SW480 (cell line): ENCODE data around the gene DNAH7.
"Not testable (repeated sequence)": the region's sequence is repeated elsewhere in the genome, so short reads cannot be mapped to it uniquely, and the experiment has no call there.

Experiments used
- DNase-seq: peaks from one replicate; pipeline ENCODE4 v3.0.0-alpha.2; 2016; ENCODE audit warnings: low spot score

Gene DNAH7

DNA sequence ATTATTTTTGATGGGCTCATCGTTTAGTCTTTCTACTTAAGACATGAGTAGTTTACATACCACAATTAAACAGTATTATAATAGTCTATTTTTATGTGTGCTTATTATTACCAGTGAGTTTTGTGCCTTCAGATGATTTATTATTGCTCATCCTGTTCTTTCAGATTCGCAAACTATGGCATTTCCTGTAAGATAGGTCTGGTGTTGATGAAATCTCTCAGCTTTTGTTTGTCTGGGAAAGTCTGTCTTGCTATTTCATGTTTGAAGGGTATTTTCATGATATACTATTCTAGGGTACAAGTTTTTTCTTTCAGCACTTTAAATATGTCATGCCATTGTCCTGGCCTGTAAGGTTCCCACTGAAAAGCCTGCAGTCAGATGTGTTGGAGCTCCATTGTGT is 101.3 kb downstream of the DNAH7 start:
- no peak for DNase-seq

DNA sequence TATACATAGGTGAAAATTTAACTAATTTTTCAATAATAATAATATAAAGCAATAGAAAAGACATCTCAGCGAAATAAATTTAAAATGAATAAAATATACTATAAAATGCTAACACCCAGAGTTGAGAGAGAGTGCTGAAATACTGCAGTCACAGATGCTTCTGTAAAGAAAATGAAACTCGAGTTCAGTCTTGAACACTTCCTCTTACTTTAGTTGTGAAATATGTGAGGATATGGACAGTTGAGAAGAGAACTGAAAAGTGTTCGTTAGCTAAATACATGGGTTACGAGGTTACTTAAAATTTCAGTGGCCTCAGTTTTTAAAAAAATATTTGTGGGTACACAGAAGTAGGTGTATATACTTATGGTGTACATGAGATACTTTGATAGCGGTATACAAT is 106.8 kb downstream of the DNAH7 start:
- DNase-seq = no peak

DNA sequence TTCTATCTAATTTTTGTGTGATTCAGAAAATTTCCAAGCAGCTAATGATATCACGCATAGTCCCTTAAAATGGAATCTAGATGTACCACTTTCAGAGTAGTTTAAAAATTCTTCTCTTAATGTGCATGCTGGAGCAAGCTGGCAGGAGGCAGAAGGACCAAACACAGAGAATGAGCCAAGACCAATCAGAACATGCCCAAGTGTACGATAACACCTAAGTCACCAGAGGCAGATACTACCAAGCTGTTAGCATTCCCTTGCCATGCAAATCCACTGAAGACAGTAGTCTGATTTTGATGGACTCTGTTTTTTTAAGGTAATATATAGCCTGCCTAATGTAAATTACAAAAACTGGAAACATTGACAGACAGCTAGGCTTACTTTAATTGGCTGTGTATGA is 109.3 kb downstream of the DNAH7 start:
- DNase-seq = no peak

DNA sequence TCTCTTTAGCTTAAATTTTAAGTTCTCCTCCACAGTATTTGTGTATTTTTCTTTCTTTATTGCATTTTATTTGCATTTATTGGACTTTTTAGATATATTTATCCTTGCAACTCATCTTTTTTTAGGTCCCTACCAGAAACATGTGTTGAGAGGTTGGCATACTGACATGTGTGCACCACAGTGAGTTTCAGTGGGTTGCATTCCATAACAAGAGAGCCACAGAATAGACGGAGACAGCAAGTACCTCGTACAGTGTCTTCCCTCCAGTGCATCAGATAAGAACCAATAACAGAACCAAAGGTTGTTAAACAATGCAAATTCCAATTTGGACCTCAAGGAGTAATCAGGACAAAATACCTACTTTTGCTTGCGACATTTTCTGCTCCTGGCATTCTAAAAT is 111.9 kb downstream of the DNAH7 start:
- DNase-seq = no peak

DNA sequence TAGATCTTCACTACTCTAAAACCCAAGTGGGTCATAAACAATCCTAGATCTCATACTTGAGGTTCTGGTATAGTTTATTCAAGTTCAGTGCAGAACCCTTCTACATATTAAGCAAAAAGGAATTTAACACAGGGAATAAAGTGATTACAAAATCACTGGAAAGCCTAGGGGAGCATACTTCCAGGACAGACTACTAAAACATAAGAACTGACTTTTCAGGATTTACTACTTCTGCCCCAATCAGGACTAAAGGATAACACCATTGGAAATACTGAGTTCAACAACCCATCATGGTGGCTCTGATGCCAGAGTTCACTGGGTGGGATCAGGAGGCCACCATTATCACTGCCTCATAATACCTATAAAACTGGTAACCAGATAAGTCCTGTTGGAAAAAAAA is 123.6 kb downstream of the DNAH7 start:
- no peak for DNase-seq

DNA sequence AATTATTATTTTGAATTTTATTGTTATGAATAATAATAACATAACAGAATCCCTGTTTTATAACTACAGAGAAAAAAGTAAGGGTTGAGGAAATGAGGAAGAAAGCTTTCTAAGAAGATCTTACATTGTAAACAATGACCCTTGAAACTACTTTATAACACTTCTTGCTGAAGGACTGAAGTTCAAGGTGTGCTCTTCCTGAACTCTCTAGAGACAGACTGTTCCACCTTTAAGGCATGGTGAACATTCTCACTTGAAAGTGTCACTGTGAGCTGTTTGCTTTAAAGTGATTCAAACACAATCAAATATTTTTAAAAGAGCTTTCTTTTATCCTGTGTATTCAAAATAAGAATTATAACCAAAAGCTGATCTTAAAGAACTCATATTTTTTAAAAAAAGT is 131.5 kb downstream of the DNAH7 start:
- DNase-seq = no peak

DNA sequence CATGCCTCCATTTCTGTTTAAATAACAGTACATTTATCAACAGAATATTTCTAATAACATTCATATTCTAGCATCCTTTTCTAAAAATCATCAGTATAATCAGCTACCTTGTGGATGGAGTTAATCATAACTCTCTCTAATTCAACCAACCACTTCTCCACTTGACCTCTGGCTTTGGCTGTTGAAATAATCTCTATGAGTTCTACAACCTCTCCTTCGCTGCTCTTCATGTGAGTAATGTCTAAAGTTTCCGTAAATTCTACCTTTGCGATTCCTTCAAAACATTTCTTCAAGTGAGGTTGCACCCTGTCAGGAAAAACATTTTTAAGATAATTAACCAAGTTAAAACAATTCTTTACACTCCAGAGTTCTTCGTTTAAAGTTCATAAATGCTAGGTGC is 134.2 kb downstream of the DNAH7 start:
- no peak for DNase-seq

DNA sequence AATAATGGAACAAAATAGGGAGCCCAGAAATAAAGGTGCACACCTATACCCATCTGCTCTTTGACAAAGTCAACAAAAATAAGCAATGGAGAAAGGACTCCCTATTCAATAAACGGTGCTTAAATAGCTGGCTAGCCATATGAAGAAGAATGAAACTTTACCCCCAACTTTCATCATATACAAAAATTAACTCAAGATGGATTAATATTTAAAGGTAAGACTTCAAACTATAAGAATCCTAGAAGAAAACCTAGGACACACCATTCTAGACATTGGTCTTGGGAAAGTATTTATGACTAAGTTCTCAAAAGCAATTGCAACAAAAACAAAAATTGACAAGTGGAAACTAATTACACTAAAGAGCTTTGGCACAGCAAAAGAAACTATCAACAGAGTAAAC is 139.1 kb downstream of the DNAH7 start:
- no peak for DNase-seq

DNA sequence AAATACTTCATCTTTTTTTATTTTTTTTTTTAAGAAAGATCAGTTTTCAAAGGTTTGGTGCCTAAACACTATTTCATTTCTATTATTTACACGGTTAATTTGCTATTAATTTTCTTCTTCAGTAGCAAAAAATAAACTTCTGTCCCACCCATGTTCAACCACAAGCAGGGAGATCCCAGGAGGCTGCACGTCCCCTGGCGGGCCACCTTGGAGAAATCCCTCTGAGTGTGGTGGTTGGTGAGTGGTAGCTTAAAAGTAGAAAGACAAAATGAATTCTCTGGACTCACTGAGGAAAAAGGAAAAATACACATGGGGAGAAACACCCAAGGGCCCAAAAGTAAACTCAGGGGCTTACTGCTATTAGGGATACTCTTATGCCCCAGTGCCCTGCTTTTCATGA is 143.5 kb downstream of the DNAH7 start:
- DNase-seq = no peak

DNA sequence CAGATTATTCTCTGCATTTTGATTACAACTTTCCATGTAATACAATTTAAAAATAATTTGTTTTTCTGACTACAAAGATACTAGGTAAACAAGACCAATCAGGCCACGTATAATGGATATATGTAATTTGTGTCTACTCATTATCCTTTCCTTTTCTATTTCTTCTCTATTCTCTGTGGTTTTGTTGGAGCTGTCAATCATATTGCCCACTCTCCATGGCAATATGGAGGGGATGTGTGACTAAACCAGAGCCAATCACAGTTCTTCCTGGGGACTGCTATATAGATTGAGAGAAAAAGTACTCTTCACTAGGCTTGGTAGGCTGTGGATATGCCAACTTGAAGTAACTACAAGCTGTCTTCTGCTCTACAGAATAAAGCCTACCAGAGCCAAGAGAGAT is 144.7 kb downstream of the DNAH7 start:
- DNase-seq = no peak

DNA sequence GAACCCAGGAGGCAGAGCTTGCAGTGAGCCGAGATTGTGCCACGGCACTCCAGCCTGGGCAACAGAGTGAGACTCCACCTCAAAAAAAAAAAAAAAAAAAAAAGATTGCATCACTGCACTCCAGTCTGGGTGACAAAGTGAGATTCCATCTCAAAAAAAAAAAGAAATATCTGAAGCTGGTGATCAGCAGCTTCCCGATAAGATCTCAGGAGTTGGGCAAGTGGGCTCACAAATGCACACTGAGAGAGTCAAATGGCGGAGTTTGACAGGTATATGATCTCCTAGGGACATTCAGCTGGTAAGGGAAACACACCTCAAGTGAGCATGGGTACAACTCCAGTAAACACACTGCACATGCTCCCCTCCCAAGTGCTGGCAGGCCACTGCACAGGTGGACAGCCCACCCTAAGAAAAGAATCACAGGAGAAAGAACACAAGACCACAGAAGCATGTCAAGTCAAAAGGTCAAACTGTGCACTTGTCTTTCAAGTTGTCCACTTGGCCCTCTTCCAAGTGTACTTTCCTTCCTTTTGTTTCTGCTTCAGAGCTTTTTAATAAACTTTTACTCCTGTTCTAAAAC is 151.5 kb downstream of the DNAH7 start:
- DNase-seq = not testable (repeated sequence)

DNA sequence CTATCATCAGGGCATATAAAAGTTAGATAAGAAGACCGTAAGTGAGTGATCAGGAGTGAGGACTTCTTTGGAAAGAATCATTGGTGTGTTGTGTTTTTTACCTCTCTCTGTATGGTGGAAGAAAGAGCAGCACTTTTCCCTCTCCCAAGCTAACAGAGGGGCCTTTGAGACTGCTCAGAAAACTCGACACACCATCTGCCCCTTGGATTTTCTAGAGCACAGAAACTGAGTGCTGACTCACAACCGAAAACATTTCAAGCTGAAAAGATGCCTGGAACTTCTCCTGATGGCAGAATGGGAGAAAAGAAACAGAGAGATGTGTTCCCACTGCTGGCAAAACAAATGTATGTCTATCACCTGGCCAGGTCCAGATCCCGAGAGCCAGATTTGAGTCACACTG is 156.6 kb downstream of the DNAH7 start:
- DNase-seq = no peak

DNA sequence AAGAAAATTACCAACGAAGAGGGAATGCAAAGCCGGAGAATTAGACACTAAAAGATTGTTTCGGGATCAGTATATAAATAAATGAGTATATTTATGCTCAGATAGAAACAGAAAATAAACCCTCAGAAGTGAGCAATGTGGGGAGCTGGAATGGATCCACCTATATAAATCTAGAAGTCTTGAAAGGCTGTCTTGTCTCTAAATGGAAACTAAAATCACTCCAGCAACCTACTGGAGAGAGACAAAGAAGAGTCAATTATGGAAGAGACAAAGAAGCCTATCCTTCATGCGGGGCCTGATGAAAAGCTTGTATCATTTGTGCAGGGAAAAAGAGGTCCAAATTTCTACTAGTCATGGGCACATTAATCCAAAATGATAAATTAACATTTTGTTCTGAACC is 158.1 kb downstream of the DNAH7 start:
- no peak for DNase-seq

DNA sequence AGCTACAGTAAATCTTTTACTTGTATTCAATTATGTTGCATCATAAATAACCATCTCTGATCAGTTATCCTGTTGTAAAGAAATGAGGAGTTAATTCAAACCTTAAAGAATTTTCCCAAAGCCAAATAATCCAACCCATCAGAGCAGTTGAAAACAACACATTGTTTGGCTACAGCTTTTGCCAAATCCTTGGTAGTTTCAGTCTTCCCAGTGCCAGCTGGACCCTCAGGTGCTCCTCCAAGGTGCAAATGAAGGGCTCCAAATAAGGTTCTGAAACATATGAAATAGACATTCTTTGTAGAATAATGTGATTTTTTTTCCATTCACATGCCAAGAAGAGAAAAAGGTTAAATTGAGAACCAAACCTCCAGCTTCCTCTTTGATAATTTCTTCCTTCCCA is 158.7 kb downstream of the DNAH7 start:
- DNase-seq = no peak

DNA sequence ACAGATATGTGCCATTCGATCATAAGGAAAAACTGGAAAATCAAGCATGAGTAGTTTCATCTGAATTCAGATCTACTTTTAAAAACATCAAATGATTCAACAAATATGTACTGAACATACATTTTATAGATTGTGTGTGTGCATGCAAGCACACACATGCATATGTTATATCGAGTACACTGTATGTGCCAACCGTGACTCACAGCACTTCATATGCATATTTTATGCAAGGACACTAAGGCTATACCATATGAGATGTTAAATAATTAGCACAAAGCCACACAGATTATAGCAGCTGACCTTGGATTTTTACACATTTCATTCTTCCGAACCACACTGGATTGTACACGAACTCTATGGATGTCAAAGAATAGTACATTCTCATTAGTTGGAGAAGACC is 161.2 kb downstream of the DNAH7 start:
- no peak for DNase-seq

DNA sequence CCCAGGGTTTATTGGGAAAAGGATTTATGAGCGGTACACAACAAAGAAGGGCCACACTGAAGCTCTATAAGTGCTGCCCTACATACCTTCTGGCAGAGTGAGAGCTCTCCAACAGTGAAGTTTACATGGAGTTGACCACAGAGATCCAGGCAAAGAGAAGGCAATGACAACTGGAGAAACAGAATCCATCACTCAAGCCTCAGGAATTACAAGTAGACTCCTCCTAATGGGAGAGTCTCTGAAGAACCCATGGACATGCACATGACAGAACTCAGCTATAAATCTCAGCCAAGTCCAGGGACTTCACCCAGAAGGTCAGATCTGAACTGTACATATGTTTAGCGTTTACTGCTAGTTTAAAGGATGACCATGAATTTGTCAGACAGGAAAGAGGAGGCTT is 164.7 kb downstream of the DNAH7 start:
- DNase-seq = no peak

DNA sequence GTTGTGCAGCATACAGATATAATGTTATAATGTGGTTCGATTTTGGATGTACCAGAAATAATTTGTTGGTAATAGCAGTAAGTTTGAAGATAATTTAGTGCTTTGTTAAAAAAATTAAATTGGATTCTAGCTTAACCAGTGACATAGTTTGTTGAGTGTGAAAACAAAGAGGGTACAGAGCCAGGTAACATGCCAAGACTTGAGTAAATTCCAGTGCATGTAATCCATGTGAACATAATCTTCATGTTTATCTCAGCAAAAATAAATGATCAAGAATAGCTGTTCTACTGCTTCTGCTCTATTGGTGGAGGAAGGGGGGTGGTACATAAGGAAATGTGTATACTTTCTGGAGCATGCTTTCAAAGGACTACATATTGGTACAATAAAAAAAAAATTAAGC is 165.8 kb downstream of the DNAH7 start:
- DNase-seq = no peak

DNA sequence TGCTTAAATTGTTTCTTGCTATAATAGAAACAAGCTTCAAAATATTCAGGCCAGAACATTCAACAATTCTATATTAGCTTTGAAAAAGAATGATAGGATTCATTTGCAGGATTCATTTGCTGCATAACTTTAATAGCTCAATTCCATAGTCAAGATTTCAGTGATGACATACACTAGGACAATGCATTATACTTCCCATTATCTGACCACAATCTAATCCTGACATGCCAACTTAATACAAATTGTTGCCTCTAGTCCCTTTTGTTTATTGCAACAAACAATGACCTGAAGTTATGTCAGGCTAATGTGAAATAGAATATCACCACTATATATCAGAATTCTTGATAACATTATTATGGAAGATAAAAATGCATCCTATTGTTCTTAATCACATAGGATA is 169.4 kb downstream of the DNAH7 start:
- no peak for DNase-seq

DNA sequence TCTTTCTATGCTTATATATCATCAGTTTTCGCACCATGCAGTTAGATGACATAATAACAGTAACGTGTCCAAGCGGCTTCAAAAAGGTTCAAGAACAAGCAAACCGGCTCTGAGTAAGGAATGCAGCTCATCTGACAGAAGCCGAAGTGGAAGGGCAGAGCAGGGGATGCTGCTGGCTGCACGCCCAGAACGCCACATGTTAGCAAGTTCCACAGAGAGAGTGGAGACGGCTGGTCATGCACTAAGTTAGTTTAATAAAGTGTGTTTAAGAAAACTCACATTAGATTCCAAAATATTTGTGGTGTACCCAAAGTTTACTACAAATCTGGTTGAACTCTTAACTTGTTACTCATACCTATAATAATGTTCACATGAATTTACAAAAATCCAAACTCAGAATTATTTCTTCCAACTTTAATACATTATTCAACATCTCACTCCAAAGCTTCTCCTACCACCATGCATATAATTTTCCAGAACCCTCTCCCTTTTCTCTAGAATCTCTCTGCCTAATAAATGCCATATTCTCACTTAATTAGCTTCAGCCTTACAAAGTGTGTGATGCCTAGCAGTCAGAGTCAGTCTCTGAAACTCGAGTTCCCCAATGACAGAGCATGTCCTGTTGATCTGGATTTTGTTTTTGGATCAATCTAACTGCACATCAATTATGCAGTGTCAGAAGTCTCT is 170.0 kb downstream of the DNAH7 start:
- no peak for DNase-seq

DNA sequence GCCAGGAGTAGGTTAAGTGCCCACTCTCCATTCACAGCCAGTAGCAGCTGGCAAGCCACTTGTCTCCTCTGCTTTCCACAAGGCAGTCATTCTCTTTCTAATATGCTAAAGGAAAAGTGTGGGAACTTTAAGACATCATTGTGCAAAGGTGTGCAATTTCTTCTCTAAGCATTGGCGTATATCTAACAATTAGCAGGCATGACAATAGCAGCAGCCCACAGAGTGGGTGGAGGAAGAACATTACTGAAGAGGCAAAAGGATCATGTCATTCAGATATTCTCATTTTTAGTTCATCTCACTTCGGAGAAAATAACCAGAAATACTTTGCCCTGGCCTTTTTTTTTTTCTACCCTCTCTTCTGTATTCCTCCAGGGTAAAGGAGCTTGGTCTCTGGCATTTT is 177.6 kb downstream of the DNAH7 start:
- DNase-seq = no peak

DNA sequence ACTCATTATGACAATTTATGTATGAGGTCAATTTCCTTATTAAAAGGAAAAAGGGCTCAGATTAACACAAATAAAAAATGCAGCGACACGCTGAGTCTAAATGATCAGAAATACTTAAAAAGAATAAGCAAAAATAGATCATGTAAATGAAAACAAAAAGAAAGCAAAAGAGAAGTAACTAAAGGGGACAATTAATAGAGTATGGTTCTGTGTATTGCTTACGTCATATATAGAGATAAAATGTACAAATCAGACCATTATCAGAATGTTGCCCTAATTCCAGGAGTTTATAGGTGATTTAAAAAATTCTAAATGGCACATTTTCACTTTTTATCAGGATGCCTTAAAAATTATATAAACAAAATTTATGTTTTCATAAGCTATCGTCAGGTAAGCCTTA is 189.5 kb downstream of the DNAH7 start:
- no peak for DNase-seq

DNA sequence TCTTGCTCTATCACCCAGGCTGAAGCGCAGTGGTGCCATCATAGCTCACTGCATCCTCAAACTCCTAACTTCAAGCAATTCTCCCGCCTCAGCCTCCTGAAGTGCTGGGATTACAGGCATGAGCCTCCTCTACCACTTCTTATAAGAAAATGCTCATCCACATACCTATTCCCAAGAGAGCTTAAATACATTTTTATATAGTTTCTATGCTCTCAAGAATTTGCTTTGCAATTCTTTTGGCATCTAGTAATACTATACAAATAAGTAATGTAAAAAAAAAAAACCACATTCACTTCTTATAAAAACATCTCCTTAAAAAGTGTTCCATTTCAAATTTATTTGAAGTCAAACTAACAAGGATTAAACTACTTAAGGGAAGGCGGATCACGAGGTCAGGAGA is 197.3 kb downstream of the DNAH7 start:
- DNase-seq = no peak

DNA sequence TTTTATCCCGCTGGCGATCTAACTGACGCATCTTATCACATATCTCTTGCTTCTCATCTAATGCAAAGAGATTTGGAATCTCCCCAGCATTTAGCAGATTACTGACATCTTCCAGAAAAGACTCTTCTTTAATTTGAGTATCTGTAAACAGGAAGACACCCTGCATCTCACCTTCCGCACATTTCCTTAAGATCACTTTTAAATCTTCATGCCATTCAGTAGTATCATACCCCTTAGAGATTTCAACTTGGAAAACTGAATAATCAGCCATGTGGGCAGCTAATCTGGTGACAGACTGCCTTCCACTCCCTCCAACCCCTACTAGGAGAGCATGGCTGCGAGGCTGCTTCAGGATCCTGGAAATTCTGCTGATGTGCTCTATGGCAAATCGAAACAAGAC is 204.3 kb downstream of the DNAH7 start:
- no peak for DNase-seq

DNA sequence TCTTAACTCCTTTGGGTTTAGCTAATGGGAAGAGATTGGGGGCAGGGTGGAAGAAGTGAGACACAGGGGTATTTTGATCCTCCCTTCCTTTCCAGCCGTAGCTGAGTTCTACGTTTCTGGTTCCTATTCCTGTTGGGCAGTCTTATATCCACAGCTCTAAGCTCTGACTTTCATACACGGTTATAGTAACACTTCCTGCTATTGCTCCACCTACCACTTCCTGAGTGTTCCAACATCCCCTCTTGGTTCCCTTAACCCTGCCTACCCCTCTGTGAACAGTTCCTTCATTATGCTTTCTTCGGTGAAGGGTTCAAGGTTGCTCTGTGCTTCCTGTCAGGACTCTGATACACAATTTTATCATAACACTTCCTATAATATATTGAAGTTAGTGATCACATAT is 205.1 kb downstream of the DNAH7 start:
- DNase-seq = no peak

DNA sequence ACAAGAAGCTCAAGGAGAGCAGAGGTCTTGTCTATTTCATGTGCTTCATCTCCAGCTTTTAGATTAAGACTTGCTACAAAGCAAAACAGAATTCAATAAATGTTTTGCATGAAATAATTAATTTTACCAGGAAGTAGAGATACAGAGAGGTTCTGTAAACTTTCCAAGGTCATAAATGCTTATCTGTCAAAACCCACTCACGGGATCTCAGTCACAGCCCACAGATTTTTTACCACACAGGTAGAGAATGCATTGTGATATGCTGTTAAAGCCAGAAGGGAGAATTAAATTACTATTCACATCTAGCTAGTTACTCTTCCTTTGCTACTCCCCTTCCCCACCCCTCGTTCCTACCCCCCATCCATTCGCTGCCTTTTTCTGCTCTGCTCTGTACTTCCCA is 205.5 kb downstream of the DNAH7 start:
- no peak for DNase-seq
